ENCODE results near the gene ADCY3. TPM values are rescaled to one million over a fixed set of nuclear protein-coding genes. Genes with fewer than 3 reads are reported as not detected.

ADCY3 gene
- total and polyA plus RNA-seq, 2 experiments from 2014 or later: 9.1 to 47.4 TPM

DNA sequence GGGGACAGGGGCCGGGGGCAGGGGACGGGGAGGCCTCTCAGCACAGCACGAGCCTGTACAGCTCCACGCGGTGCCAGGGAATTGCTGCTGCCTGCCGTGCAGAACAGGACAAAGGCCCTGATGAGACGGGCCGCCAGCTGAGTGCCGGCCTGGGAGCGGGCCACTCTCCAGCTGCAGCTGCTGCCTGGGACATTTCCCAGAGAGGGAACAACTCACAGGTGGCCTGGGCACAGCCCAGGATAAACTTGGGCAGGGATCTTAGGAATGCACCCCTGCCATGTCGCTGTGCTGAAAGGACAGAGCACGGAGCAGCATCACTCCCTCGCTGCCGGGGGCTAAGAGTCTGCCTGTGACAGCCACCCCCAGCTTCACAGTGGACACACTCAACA lies 88.0 kb downstream of the ADCY3 start:
- Histone ChIP-seq H3K27ac (no peak overlapping the region), H3K4me3 (no peak overlapping the region), H4K20me1 (ENCODE audit: insufficient read depth) (no peaks in the 10 kb centered on the region), H3K9me3 (ENCODE audit: low read depth) (no peaks in the 10 kb centered on the region), H3K4me2 (ENCODE audit: unreplicated experiment) (no peak overlapping the region), H2AFZ (no peak overlapping the region), H3K36me3 (ENCODE audit: low read depth) (no peaks in the 10 kb centered on the region; the same call in 1 of the 2 replicates), H3K4me1 (ENCODE audit: insufficient read depth) (0 out of 2 replicates have a peak, but pooled peaks cover 7% of the 10 kb centered on the region), H3K9me2 (ENCODE audit: insufficient read depth) (no peaks in the 10 kb centered on the region), H3K27me3 (replicated peaks; ENCODE audit: insufficient read depth) (no peaks in the 10 kb centered on the region), H3K79me2 (ENCODE audit: insufficient read depth) (no peaks in the 10 kb centered on the region), H3K9ac (no peak overlapping the region), H3F3A (ENCODE audit: insufficient read depth) (no peaks in the 10 kb centered on the region)
- 82 to 84% methylated on average over 9 to 14 of the region's 14 CpGs for WGBS, 2 experiments (ENCODE audit: low coverage in 1 of 2, low lambda C conversion rate in 2 of 2, missing lambda C conversion rate in 2 of 2)
- in situ Hi-C loops (cut with MboI): loop anchor here (25.0 kb wide), 1 partner anchor 305 kb away; no protein-coding TSS in a partner anchor
- TF ChIP-seq EZH2phosphoT487 (IDR thresholded peaks at IDR 0.05; ENCODE audit: insufficient read depth, low read depth) (no peak), EZH2 (IDR thresholded peaks at IDR 0.05; ENCODE audit: insufficient read depth, poor library complexity, severe bottlenecking) (no peak)
- DNase-seq: no peak

GRCh38 chr2:24831221-24832072 lies 88.6 kb downstream of the ADCY3 start:
- Histone ChIP-seq H3K9me2 (ENCODE audit: insufficient read depth) (no peaks in the 10 kb centered on the region), H3K4me2 (ENCODE audit: unreplicated experiment) (no peak overlapping the region), H3K4me3 (no peak overlapping the region), H3K9me3 (ENCODE audit: low read depth) (no peaks in the 10 kb centered on the region), H4K20me1 (ENCODE audit: insufficient read depth) (no peaks in the 10 kb centered on the region), H3F3A (ENCODE audit: insufficient read depth) (no peaks in the 10 kb centered on the region), H3K36me3 (ENCODE audit: low read depth) (no peaks in the 10 kb centered on the region), H3K27me3 (replicated peaks; ENCODE audit: insufficient read depth) (no peaks in the 10 kb centered on the region), H3K9ac (no peak overlapping the region), H3K27ac (no peak overlapping the region), H2AFZ (no peak overlapping the region), H3K79me2 (ENCODE audit: insufficient read depth) (no peaks in the 10 kb centered on the region), H3K4me1 (ENCODE audit: insufficient read depth) (0 out of 2 replicates have a peak, but pooled peaks cover 7% of the 10 kb centered on the region)
- DNase-seq: no peak
- in situ Hi-C loops (cut with MboI): loop anchor here (25.0 kb wide), 1 partner anchor 306 kb away; no protein-coding TSS in a partner anchor
- no peak for TF ChIP-seq EZH2 (IDR thresholded peaks at IDR 0.05; ENCODE audit: insufficient read depth, poor library complexity, severe bottlenecking)
- no peak for TF ChIP-seq EZH2phosphoT487 (IDR thresholded peaks at IDR 0.05; ENCODE audit: insufficient read depth, low read depth)
- 82 to 85% methylated on average over 10 to 18 of the region's 18 CpGs for WGBS, 2 experiments (ENCODE audit: low coverage in 1 of 2, low lambda C conversion rate in 2 of 2, missing lambda C conversion rate in 2 of 2)

DNA sequence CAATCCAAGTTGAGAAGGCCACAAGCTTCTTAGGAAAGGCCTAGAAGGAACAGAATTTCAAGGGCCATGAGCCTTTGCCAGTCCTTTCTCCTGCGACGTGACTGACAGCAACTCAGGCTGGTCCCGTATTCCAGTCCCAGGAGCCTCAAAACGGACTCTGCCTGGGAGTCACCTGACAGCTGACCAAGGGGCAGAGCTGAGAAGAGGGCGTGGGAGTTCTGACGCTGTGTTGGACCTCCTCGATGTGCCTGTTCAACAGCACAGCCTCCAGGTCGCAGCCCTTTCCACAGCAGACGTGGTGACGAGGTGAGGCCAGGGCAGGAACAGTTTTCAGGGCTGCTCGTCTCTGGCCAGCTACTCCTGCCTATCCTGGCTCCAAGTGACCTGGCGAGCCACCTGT lies 89.3 kb downstream of the ADCY3 start:
- Histone ChIP-seq H3K4me2 (ENCODE audit: unreplicated experiment) (no peak overlapping the region), H3K27me3 (replicated peaks; ENCODE audit: insufficient read depth) (no peaks in the 10 kb centered on the region), H3K79me2 (ENCODE audit: insufficient read depth) (no peaks in the 10 kb centered on the region), H4K20me1 (ENCODE audit: insufficient read depth) (no peaks in the 10 kb centered on the region), H2AFZ (no peak overlapping the region), H3K4me1 (ENCODE audit: insufficient read depth) (0 out of 2 replicates have a peak, but pooled peaks cover 6% of the 10 kb centered on the region), H3K27ac (no peak overlapping the region), H3K4me3 (no peak overlapping the region), H3K9me2 (ENCODE audit: insufficient read depth) (no peaks in the 10 kb centered on the region), H3K9ac (no peak overlapping the region), H3F3A (ENCODE audit: insufficient read depth) (no peaks in the 10 kb centered on the region), H3K9me3 (ENCODE audit: low read depth) (no peaks in the 10 kb centered on the region), H3K36me3 (ENCODE audit: low read depth) (no peaks in the 10 kb centered on the region)
- no peak for DNase-seq
- 86 to 88% methylated on average over 12 of the region's 12 CpGs for WGBS, 2 experiments (ENCODE audit: low coverage in 1 of 2, low lambda C conversion rate in 2 of 2, missing lambda C conversion rate in 2 of 2)
- TF ChIP-seq EZH2 (IDR thresholded peaks at IDR 0.05; ENCODE audit: insufficient read depth, poor library complexity, severe bottlenecking) (no peak), EZH2phosphoT487 (IDR thresholded peaks at IDR 0.05; ENCODE audit: insufficient read depth, low read depth) (no peak)
- in situ Hi-C loops (cut with MboI): loop anchor here (25.0 kb wide), 1 partner anchor 307 kb away; no protein-coding TSS in a partner anchor

DNA sequence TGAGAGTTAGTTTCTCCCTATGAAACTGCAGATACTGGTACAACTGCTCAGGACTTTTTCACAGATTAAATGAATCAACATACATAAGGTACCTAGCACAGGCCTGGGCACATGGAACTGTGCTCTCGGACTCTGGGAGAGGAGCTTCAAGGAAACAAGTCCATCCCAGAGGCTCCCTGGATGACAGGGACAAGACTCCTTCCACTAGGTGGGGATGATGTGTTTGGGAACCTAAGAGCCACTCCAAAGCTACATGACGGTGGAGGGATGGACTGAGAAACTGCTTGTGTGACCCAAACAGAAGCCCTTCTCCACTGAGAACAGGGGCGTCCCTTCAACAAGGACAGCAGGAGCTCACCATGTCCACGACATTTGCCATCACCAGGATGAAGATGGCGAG lies 89.7 kb downstream of the ADCY3 start:
- H3K27ac ChIP-seq: no peak overlapping the region
- H3K4me1 ChIP-seq (ENCODE audit: insufficient read depth): 0 out of 2 replicates have a peak, but pooled peaks cover 2% of the 10 kb centered on the region
- no peaks in the 10 kb centered on the region for H3K27me3 ChIP-seq (replicated peaks; ENCODE audit: insufficient read depth)
- no peaks in the 10 kb centered on the region for H3K9me2 ChIP-seq (ENCODE audit: insufficient read depth)
- H3K36me3 ChIP-seq (ENCODE audit: low read depth): no peaks in the 10 kb centered on the region
- TF ChIP-seq EZH2 (IDR thresholded peaks at IDR 0.05; ENCODE audit: insufficient read depth, poor library complexity, severe bottlenecking) (no peak), EZH2phosphoT487 (IDR thresholded peaks at IDR 0.05; ENCODE audit: insufficient read depth, low read depth) (no peak)
- H4K20me1 ChIP-seq (ENCODE audit: insufficient read depth): no peaks in the 10 kb centered on the region
- H3K4me3 ChIP-seq: no peak overlapping the region
- peak; percentile 25 for DNase-seq
- H3F3A ChIP-seq (ENCODE audit: insufficient read depth): no peaks in the 10 kb centered on the region
- no peak overlapping the region for H3K9ac ChIP-seq
- WGBS, 2 experiments (ENCODE audit: low coverage in 1 of 2, low lambda C conversion rate in 2 of 2, missing lambda C conversion rate in 2 of 2): 97% methylated on average over 5 of the region's 5 CpGs
- no peaks in the 10 kb centered on the region for H3K79me2 ChIP-seq (ENCODE audit: insufficient read depth)
- in situ Hi-C loops (cut with MboI): loop anchor here (25.0 kb wide), 1 partner anchor 307 kb away; no protein-coding TSS in a partner anchor
- no peaks in the 10 kb centered on the region for H3K9me3 ChIP-seq (ENCODE audit: low read depth)
- no peak overlapping the region for H2AFZ ChIP-seq
- H3K4me2 ChIP-seq (ENCODE audit: unreplicated experiment): no peak overlapping the region

All from GM23248 (cell line).